HG03571 (cell line): Measurements from ENCODE around the gene TLK1.
A peak's percentile ranks its signal among the peaks of the same experiment; 100 is the strongest.
"Not testable (repeated sequence)": the region's sequence is repeated elsewhere in the genome, so short reads cannot be mapped to it uniquely, and the experiment has no call there.

Source experiments
- ATAC-seq: cut with Tn5 transposase; IDR thresholded peaks from one replicate; pipeline ENCODE4 v1.9.1; 2021; ENCODE audit not compliant: unreplicated experiment

Gene TLK1

DNA sequence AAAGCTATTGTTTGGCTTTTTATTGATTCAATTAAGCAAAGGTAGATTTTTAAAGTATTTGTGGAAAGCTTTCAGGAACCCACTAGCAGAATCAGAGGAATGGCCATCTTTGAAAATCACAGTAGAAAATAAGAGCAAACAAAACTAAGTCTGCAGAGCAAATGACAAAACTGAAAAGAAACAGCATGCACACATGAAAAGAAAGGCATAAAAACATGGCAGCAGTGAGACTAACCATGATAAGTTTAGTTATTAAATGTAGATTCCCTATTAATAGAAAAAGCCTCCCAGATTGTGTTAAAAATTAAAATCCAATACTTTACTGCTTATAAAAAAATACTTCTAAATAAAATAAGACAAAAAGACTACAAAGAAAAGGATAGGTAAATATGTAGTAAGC, 9.1 kb upstream of the TLK1 start:
- ATAC-seq = no peak

DNA sequence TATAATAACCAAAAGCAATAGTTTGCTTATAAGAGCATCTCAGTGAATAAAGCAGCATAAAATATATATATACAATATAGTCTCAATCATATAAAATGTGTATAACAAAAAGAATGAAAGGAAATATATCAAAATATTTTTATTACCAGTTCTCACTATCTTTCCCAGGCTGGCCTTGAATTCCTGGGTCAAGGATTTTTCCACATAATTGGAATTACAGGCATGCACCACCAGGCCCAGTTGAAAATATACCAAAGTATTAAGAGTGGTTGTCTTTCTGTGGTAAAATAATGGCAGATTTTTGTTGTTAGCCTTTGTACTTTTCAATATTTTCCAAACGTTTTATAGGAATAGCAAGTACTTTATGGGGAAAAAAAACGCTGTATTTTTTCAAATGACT, 8.6 kb upstream of the TLK1 start:
- no peak for ATAC-seq

DNA sequence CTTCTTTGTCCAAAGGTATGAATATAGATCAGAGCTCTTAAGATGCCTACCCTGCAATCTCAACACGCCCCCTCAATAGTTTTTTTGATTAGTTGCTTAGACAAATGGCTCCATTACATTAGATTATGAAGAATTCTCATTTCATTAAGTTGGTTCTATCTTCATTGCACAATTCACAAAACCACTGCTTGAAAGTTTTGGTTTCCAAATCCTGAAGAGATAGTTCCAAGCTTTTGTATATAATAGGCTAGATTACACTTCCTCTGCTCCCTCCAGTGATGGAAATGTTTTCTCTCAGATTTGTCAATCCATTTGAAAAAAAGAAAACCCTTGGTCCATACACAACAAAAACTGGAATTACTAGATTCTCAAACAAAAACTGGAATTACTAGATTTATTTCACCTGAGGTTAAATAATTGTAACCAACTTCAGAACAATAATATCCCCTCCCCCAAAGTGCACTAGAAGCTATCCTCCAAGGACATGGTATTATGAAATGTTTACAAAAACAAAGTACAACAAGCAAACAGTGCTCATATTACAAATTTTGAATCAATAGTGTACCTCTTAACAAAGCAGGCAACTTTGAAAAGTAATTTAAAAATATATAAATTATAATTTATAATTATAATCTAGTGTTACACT, 6.8 kb upstream of the TLK1 start:
- no peak for ATAC-seq

DNA sequence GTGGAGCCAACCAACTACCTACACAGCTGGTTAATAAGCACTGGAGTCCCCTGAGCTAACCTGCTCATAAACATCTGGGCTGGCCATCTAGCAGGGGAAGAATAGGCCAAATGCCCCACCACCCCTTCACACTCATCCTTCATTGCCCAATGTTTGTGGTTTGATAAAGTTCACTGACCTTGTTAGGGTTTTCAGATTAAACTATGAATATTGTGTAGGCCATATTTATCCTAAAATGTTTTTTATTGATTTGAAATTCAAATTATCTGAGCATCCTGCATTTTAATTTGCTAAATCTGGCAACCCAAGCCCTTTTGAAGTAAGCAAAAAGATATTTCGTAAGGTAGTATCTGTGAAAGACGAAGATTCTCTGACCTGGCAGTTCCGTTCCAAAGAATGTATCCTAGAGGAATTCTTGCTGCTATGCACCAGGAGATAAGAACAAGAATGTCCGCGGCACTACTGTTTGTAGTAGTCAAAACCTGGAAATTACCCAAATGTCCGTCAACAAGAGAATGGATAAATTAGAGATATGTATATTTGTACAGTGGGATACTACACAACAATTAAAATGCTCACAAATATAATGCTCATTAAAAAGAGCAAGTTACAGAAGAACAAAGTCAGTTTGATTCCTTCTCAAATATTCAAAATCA, 5.8 kb upstream of the TLK1 start:
- no peak for ATAC-seq

DNA sequence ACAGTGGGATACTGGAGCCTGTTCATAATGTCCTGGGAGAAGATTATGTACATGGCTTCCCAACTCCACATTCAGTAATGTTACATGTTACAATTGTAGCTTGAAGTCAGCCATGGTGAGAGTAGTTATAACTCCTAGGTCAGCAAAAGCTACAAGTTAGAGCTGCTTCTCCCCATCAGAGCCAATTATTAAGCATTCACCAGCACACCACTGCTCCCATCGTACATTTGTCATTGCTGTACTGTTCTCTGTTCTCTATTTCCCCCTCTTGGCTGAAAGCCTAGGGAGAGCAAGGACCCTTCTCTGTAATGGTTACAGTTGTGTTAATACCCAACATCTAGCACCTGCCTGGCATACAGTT, 5.3 kb upstream of the TLK1 start:
- no peak for ATAC-seq

DNA sequence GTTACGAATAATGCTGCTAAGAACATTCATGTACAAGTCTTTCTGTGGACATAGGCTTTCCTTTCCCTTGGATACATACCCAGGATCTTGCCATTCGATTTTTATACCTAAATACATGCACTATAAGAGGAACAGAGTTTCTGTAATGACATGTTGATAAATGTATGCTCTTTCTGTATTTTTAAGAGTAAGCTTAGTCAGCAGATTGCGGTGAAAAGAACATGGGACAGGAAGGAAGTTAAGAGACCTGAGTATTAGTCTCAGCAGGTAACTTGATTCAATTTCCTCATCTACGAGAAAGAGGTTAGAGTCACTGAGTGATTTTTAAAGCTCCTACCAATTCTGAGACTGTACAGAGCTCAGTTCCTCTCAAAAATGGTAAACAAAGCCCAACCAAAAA, 2.6 kb upstream of the TLK1 start:
- no peak for ATAC-seq

DNA sequence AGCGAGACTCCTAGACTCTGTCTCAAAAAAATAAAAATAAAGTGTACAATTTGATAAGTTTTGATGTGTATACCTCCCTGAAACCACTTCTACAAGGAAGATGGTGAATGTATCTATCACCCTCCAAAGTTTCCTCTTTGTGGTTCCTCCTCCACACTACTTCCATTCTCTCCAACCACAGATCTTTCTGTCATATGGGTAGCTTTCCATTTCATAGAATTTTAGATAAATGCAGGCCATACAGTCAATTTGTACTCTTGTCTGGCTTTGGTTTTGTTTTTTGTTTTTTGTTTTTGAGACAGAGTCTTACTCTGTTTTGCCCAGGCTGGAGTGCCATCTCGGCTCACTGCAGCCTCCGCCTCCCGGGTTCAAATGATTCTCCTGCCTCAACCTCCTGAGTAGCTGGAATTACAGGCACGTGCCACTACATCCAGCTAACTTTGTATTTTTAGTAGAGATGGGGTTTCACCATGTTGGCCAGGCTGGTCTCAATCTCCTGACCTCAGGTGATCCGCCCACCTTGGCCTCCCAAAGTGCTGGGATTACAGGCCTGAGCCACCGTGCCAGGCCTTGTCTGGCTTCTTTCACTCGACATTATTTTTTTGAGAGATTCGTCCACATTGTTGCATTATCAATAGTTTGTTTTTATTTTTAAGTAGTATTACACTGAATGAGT, 2.0 kb upstream of the TLK1 start:
- ATAC-seq = not testable (repeated sequence)

DNA sequence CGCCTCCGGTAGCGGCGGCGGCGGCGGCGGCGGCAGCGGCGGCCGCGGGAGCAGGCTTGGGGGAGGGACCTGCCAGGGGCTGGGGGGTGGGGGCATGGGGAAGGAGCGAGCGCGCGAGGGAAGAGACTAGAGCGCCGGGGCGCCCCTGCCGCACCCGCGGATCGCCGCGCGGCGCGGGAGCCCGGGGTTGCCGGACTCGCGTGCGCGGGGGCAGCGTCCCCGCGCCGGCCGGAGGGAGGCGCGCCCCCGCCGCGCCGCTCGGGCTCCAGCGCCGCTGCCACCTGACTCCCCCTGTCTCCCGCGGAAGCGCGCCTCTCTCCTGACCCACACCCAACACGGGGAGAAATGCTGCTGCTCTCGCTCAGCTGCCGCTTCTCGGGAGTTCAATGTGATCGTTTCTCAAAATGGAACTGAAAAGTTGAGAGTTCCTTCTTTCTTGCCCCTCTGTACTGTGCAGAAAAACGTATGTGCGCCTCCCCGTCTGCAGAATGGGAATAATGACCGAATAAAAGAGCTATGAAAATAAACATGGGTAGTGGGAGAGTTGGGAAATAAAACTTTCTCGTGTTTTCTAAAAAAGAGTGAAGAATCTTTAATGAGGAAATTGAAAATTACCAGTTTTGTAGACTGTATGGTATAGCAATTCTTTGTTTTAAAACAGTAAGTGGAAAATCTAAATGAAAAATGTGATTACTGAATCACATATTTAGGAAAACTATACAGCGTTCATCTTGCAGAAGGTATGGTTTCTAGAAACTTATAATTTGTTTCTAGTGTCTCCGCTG, 455 bp upstream of the TLK1 start:
- peak; percentile 51 for ATAC-seq

DNA sequence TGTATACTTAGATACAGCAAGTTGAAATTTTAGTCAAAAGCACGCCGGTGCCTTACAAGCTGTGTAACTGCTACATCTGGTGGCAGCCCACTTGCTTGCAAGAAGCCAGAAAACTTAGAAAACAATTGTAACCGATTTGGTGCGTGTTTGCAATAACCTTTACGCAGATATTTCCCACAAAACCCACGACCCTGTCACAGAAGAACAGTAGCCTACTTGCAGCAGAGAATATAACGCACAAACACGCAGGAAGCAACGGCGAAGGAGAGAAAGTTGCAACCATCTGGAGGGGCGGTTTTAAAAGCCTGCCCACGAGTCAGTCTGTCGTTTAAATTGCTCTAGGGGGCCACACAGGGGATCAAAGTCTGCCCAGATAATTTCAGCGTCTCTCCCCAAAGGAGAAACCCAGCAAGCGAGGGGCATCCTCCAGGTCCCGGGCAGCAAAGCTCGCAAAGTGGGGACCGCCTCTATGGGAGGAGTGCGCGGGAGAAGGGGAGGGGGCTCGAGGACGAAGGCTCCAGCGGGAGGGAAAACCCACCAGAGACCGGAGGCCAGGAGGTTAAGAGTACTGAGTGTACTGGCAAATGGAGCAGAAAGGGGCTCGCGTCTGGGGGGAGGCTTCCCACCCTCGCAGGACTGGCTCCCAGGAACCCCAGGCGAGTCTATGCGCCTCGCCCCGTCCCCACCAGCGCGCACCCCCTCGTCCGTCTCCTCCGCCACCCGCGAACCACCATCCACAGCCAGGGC, 1.1 kb downstream of the TLK1 start:
- peak; percentile 9 for ATAC-seq

DNA sequence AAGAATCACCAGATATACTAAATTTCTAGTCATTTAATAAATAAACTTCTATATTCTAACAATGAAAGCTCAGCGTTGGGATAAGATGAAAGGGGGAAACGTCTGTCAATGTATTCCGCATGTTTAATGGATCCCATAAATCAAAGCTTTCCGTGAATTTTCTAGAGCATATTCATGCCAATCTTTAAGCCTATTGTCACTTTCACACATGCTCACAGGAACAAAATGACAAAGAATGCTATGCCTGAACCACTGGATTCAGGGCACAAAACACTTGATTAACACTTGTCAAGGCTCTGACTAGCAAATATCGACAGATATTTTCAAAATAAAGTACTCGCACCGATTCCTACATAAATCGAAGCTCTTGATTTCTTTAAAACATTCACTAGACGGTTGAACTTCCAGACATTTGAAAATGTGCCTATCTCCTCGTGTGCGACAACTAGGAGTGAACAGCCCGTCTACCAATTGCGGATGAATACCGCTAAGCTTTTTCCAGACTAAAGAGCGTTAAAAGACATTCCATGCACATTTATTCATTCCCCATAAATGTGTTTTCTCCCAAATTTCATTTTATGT, 1.8 kb downstream of the TLK1 start:
- ATAC-seq = no peak

DNA sequence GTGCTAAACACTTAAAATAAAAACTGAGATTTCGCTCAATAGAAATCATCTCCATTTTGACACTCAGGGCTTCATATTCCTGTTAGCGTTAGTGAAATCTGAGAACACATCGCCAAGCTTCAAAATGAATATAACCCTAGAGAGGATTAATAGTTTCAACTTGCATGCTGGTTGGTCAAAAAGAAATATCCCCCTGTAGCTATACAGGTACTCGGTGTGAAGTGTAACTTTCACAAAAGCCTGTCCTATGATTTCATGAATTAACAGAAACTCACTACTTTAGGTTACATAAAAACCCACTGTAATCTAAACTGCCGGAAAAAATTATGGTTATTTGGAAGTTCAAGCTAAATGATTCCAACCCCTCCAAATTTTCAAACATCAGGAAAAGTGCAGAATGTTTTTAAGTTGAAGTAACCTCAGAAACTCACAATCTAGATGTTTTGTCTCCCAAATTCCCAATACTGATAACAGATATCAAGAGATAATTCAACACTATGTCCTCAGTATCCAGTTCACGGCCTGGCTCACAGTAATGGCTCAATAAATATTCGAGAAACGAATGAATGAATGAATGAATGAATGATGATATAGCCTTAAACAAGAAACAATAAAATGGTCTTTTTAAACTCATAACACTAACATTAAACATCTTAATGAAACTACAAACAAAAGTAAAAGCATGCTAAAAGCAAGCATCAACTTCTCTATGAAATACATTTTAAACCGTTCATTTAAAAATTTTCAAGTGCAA, 2.5 kb downstream of the TLK1 start:
- no peak for ATAC-seq

DNA sequence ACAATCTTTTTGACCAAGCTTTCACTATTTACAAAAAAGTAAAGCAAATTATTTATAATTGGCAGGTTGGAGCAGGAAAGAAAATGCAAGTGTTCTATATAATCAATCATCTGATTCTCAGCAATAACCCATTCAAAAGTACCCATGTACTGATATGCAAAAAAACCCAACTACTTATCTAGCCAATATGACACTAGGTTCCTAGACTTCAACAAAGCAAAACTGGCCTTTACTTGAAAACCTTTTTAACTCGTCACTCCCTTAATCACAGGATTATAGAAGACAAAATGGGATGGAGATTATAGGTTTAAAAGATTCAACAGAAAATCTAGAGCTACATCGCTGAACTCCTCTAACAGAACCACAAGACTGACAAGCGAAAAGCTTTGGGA, 3.6 kb downstream of the TLK1 start:
- ATAC-seq = no peak

DNA sequence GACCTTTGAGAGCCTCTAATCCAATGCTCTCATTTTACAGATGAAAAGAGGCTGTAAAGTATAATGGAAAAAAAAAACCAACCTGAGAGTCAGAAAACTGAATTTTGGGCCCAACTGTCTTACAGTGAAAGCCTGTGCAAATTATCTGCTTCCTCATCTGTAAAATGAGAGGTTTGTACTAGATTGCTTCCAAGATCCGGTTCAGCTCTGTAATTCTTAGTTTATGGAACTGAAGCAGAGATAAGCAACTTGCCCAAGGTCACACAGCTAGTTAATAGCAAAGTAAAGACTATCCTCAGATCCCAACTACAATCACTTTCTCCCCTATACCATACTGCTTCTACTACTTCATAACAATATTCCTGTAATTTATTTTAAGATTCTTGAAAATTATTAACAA, 6.3 kb downstream of the TLK1 start:
- no peak for ATAC-seq

DNA sequence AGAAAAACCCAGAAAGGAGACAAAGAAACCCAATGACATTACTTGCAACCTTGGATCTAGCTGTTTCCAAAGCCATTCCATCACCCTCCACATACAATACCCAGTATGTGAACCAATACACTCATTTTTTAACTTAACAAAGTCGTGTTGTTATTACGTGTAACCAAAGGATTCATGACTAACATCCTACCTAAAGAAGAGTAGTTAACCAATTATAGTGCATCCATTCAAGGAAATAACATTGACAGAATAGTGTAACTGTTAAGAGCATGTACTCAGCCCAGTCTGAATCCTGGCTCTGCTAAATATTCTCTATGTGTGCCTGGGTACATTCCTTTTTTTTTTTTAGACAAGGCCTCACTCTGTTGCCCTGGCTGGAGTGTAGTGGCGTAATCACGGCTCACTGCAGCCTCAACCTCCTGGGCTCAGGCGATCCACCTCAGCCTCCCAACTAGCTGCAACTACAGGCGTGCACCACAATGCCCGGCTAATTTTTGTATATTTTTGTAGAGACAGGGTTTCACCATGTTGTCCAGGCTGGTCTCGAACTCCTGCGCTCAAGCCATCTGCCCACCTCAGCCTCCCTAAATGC, 9.9 kb downstream of the TLK1 start:
- ATAC-seq = no peak

DNA sequence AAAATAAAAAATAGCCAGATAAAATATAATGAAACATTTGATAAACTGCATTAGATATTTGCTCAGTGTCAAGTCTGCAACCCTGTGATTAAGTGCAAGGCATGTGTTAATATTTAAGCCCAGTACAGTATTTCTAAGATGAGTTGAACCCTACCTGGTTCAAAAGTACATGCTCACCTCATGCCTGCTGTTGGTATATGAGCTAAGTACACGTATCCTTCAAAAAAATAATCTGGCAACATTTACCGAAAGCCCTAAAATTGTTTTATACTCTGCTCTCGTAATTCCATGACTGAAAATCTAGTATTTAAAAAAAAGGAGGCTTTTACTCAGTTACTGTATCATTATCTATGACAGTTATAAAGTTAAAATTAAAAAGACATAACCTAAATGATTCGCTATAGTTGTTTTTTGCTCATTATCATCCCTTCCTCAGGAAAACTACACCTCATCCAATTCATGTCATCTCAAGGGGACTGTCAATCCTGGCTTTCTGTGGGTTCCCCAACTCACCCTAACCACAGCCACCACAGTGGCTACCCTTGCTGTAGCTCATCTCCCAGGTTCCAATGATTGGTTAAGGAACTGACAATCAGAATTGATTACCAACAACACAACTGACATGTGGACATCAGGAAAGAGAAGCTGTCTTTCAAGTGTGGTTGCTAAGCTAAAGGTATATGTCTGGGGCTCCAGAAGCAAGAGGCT, 10.6 kb downstream of the TLK1 start:
- no peak for ATAC-seq

DNA sequence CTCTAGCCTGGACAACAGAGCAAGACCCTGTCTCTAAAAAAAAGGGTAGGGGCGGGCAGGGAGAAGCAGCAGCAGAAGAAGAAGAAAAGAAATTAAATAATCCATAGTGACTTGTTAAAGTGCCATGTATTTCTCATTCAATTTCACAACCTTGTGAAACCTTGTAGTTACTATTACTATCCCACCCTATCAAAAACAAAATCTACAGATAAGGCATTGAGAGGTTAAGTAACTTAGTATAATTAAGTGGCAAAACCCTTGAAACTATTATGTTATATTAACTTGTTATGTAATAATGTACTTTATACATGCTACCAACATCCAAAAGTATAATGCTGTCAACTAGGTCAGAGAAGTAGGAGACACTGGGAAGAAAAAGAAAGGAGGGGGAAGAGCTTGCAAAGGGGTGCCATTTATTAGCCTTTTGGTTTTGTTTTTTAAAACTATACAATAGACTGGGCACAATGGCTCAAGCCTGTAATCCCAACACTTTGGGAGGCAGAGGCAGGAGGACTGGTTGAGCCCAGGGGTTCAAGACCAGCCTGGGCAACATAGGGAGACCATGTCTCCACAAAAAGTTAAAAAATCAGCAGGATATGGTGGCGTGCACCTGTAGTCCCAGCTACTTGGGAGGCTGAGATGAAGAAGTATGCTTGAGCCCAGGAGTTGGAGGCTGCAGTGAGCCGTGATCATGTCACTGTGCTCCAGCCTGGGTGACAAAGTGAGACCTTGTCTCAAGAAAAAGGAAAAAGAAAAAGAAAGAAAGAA, 11.3 kb downstream of the TLK1 start:
- no peak for ATAC-seq

DNA sequence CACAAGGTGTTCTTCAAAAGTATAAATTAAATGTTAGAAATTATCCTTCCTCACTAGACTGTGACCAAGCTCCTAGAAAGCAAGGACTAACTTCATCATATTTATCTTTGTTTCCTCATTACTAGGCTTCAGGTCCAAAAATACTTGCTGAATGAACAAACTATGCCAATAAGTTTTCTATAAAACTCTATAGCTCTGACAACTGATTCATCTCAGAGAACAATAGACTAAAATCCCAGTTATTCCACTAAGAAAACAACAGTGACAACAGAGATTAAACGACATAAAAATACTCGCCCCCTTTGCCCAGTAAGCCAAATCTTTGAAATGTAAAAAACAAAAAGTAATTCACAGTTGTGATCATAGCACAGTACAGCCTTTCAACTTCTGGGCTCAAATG, 13.6 kb downstream of the TLK1 start:
- ATAC-seq = no peak

DNA sequence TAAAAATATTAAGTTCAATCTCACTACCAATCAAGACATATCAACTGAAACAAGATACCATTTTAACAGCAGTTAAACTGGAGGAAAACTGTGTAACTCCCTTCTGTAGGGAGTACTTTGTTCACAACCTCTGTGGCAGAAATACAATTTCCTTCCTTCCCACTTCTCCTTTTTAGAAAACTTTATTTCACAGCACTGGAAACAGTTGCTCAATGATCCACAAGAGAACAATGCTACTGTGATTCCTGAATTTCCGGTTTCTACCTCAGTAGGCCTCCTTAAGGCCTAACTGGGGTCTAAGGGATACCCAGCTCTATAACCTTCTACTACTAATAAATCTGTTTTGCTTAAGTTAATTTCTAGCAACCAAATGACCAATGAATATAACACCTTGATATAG, 14.1 kb downstream of the TLK1 start:
- no peak for ATAC-seq
